GM21423 (cell line): ENCODE results near the gene PEX7.
"Not testable (repeated sequence)": the region's sequence is repeated elsewhere in the genome, so short reads cannot be mapped to it uniquely, and the experiment has no call there.

Source experiments
- ATAC-seq: cut with Tn5 transposase; IDR thresholded peaks from one replicate; pipeline ENCODE4 v1.9.1; 2021; ENCODE audit warnings: mild to moderate bottlenecking, moderate library complexity; ENCODE audit not compliant: unreplicated experiment

The PEX7 gene

GRCh38 chr6:136893187-136893586 lies 70.8 kb downstream of the PEX7 start:
- no peak for ATAC-seq

- no peak for ATAC-seq
These were observed 73.5 kb downstream of the PEX7 start for GRCh38 chr6:136895901-136896300.

- no peak for ATAC-seq
These were observed 74.7 kb downstream of the PEX7 start for GRCh38 chr6:136897071-136897470.

GRCh38 chr6:136901212-136901784 lies 78.9 kb downstream of the PEX7 start:
- ATAC-seq, result no peak

GRCh38 chr6:136904477-136904876 lies 82.1 kb downstream of the PEX7 start:
- ATAC-seq, result not testable (repeated sequence)

- no peak for ATAC-seq
These were observed 92.6 kb downstream of the PEX7 start for GRCh38 chr6:136914947-136915346.

GRCh38 chr6:136918706-136919105 lies 96.3 kb downstream of the PEX7 start:
- no peak for ATAC-seq

- ATAC-seq, result no peak
These were observed 97.8 kb downstream of the PEX7 start for GRCh38 chr6:136920216-136920615.

GRCh38 chr6:136920671-136921380 lies 98.4 kb downstream of the PEX7 start:
- no peak for ATAC-seq

- no peak for ATAC-seq
These were observed 99.1 kb downstream of the PEX7 start for GRCh38 chr6:136921381-136921935.

- ATAC-seq, result no peak
These were observed 99.7 kb downstream of the PEX7 start, which contains the start of gene SLC35D3 for GRCh38 chr6:136921936-136922684. Gene SLC35D3 (plus strand): TSS chr6:136922301. CDS start chr6:136922429, 128 bp downstream.

GRCh38 chr6:136922685-136923006 lies 100.3 kb downstream of the PEX7 start:
- ATAC-seq, result no peak

GRCh38 chr6:136923116-136923953 lies 100.9 kb downstream of the PEX7 start:
- ATAC-seq, result no peak

- no peak for ATAC-seq
These were observed 101.7 kb downstream of the PEX7 start for GRCh38 chr6:136923954-136924673.

GRCh38 chr6:136926383-136926782 lies 104.0 kb downstream of the PEX7 start:
- no peak for ATAC-seq

- ATAC-seq, result no peak
These were observed 104.9 kb downstream of the PEX7 start for GRCh38 chr6:136927292-136927691.

- ATAC-seq, result no peak
These were observed 108.1 kb downstream of the PEX7 start for GRCh38 chr6:136930528-136930927.

- no peak for ATAC-seq
These were observed 110.2 kb downstream of the PEX7 start for GRCh38 chr6:136932599-136932998.

GRCh38 chr6:136945072-136945471 lies 122.7 kb downstream of the PEX7 start:
- ATAC-seq, result no peak

- ATAC-seq, result no peak
These were observed 123.3 kb downstream of the PEX7 start for GRCh38 chr6:136945711-136946121.
